ENCODE measurements around the gene IRX2. TPM values are rescaled to one million over a fixed set of nuclear protein-coding genes. Genes with fewer than 3 reads are reported as not detected.

IRX2 gene
- total RNA-seq (2022; extraction: Qiagen RNA extraction; ENCODE audit: low read depth): 1.2 to 2.2 TPM (median 1.3 TPM) in 5 replicates

GRCh38 chr5:2751592-2752021, at the start of gene IRX2:
Gene IRX2, minus strand, starts transcription at chr5:2751677. Its CDS starts 264 bp downstream, at chr5:2751413.

